Suppressor macrophage (primary cell): ENCODE data around the gene SEPTIN11.
"Not testable (repeated sequence)": the region's sequence is repeated elsewhere in the genome, so short reads cannot be mapped to it uniquely, and the experiment has no call there.

ENCODE experiments used
- DNase-seq, 4 experiments: peaks; one replicate each; pipeline ENCODE4 v3.0.0-alpha.2; 2020 to 2022

The SEPTIN11 gene

DNA sequence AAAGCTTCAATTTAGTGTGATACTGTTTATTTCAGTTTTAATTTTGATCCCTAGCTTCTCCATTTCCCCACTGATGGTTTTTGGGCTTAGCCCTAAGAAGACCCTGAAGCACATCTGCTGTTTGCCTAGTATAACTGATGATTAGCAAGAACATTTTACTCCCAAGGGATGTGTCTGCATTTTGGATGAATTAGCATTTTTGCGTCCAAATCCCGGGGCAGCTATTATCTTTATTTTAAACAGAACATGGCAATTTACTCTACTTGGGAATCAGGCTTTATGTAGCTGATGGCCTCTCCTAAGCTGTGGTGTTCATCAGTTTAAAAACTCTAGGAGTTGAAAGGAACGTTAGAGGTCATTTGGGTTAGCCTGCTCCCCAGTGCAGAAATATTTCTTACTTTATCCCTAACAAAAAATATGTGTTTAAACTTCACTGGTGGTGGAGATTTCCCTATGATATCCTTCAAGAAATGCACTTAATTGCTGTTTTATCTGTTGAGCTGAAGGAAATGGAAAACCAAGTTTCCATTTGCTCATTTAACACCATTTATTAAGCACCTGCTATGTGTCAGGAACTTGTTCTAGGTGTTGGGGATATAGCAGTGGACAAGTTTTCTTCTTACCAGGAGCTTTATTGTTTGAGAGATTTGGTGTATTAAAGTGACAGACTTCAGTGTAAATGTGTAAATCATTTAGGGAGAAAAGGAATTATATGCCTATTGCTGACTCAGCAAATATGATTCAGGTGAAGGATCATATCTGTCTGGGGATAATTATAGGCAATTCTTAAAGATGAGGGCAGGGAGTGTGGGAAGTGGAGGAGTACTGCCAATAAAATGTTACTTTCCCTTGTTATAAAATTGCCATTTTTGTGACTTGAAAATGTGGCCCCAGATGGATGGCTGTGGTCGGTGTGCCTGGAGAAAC lies 3.4 kb downstream of the SEPTIN11 start:
- DNase-seq, result no peak

DNA sequence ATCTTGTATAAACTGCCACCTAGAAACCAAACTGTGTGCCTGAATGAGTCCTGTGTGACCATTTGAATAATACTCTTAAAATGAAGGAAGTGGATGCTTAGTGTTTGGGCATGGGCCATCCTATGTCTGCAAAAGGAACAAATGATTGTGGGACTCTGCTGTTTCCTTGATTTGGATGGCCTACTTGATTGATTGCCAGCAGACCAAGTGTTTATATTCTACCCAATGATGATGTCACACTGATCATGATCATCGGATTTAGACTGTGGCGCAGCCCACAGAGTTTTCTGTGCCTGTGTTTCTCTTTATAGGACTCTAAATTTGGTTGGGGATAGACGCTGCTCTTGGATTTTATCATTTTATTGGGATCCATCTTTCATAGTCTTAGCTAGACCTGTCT lies 4.4 kb downstream of the SEPTIN11 start:
- no peak for DNase-seq

DNA sequence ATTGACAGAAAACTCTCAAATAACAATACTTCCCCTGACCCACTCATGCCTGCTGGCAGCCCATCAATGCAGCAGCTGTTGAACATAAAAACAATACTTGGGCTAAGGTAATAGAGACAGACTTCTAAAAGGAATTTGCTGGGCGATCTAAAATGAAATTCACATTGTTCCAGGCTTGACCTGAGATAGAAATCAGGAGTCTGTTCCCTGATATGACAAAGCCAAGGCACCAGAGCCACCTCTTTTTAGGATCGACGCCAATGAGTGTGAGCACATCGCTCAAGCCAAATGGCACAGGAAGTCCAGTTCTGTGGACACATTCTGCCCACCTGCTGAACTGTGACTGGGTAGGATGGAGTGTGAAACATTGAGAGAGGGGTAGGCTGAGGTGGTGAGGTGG lies 4.9 kb downstream of the SEPTIN11 start:
- DNase-seq, result no peak

GRCh38 chr4:76955182-76955581 lies 5.6 kb downstream of the SEPTIN11 start:
- DNase-seq, result no peak

- peak in 1 of 4 experiments; percentile 13 for DNase-seq
These were observed 7.6 kb downstream of the SEPTIN11 start for GRCh38 chr4:76957004-76957738.

DNA sequence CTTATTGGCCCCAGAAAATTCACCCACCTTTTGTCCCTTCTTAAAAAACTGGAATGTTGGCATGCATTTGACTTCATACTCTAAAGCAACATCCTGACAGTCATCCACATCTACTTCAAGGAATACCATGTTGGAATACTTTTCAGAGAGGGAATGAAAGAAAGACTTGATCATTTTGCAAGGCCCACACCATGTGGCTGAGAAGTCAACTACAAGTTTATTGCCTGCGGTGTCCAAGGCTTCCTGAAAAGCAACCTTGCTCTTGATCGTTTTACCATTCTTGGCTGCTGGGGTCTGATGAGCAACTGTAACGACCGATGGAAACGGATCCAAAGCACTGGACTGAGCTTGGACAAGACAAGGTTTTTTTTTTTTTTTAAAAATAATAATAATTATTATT lies 9.3 kb downstream of the SEPTIN11 start:
- no peak for DNase-seq

- no peak for DNase-seq
These were observed 10.5 kb downstream of the SEPTIN11 start for GRCh38 chr4:76960014-76960413.

DNA sequence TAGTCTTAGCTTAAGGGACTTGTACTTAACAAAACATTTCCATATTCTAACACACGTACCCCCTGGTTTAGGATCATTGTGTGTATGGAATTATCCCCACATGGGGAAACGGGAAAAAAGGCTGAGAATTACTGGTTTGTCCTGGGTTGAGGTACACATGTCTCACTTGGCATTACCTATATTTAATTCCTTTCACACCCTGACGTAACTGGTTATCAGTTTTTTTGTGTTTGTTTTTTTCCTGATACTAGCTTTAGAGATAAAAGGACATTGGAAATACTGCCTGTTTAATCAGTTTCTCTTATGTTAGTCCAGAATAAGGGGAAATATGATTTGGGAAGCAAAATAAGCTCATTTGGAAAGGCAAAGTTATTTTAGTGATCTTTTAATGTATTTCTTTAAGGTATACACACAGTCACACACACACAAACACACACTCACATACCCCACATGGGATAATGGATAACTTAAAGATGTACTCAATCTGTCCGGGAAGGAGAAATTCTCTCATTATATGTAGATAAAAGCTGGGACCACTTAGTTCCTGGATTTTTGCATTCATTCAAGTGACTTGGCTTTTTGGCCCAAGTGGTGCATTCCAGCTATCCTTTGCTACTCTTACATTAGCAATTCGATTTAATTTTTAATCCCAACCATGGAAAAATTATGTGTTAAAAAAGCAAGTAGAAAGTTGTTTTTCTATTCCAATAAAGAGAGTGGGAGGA lies 13.0 kb downstream of the SEPTIN11 start:
- DNase-seq, result no peak

DNA sequence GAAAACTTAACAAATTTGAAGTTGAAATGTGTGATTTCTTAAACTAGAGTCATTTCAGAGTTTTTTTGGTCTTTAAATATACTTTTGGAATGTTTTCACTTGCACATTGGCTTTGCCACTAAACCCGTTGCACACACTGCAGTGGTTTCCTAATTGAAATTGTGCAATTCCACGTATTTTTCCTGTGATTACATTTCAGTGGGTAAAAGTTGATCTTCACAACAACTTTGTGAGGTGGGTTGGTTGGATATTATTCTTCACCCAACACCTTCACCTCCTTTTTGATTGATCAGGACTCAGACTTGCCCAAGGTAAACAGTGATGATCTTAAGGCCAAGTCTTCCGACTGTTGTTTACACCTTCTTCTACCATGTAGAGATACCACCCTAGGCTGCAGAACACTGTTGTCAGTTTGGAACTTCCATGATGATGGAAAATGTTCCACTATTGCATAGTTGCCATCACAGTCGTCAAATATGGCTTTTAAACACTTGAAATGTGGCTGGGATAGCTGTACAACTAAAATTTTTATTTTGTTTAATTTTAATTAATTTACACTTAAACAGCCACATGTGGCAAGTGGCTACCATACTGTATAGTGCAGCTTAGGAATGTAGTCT lies 13.7 kb downstream of the SEPTIN11 start:
- no peak for DNase-seq

- DNase-seq, result not testable (repeated sequence)
These were observed 14.4 kb downstream of the SEPTIN11 start for GRCh38 chr4:76963927-76964326.

DNA sequence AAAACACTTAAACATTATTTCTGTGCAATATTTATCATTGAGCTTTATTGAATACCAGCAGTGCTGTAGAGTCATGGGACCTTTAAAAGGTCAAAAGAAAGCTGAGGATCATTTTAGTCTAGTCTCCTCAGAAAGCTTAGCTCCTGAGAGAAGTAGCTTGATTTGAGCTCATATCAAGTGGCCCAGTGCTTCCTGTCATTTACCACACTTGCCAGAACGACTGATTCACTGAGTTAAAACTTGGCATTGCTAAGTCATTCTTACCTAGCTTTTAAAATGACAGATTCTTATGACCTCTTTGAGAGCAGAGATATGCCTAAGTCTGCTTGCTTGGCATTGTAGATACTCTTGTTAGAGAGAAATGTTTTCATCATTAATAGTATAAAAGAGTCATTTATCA lies 15.2 kb downstream of the SEPTIN11 start:
- no peak for DNase-seq

DNA sequence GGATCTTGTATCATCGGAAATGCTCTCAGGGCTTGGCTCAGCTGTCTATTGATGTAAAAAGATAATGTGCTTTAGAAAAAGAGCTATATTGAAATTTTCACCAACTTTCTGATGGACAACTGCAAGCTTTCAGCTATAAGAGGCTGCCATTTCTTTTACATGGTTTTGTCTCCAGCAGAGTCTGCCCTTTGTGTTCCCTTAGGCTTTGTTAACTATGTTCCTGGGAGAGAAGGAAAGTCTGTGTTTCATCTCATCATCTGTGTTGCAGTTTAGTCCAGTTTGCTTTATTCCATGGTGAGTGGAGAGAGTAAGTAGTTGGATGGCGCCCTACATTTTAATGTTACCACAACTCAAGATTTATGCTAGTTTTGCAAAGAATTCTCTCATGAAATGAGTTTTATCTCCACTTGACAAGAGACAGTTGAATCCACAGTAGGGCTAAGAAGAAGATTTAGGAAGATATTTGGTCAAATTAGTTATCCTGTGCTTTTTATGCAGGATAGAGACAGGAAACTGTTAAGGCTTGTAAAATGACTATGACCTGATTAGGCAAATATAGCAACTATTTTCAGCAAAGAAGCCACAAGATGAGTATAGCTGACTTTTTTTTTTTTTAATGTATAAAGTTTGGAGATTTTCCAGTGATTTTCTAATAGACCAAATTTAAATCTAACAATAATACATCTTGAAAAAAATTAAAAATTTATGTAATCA lies 16.5 kb downstream of the SEPTIN11 start:
- DNase-seq, result no peak

- DNase-seq, result no peak
These were observed 19.4 kb downstream of the SEPTIN11 start for GRCh38 chr4:76968937-76969336.

DNA sequence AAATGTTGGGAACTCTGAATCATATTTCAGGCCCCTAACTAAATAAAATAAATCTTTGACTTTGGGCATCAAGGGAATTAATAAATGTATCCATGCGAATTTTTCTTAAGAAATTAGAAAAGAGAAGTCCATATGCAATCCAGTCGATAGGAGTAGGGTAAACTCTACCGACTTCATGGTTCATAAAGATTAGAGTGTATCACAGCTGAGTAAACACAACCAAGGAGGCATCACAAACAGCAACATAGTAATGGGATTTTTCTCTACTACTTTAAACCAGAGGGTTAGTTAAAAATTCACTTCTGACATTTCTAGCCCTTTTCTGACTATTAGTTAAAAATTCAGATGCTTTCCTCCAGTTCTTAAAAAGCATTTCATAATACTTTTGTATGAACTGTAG lies 19.9 kb downstream of the SEPTIN11 start:
- DNase-seq, result no peak

- DNase-seq, result no peak
These were observed 20.5 kb downstream of the SEPTIN11 start for GRCh38 chr4:76969941-76970529.

DNA sequence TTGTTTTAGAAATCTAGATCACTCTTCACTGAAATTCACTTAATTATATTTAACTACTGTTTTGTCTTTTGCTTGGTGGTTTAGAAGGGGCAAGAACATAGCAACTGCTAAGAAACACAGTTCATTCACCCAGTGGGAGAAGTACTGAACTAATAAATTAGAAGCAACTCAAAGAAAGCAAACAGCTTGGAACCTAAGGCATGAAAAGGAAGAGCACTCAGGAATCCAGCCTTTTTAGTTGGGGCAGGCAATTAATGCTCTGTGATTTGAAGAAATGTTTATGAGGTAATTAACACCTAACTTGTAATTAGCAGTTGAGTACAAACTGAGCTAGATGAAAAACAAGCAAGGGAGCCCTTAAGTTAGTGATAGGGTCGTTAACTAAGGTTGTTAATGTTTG lies 22.8 kb downstream of the SEPTIN11 start:
- DNase-seq, result no peak

DNA sequence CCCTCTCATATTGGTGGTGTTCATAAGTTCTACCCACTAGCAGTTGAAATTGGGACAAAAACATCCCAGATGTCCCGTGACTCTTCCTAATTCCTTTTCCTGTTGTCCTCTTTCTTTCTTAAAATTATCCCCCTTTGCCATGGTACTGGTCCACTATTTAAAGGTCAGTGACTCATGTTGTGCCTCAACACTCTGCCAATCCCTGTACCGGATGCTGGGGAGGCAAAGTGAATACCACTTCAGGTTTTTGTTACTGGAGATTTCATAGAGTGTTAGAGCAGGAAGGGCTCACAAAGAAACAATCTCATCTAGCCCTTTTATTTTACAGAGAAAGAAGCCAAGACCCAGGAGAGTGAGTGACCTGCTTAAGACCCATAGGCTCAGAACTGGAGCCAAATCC lies 24.6 kb downstream of the SEPTIN11 start:
- no peak for DNase-seq

GRCh38 chr4:76977113-76977512 lies 27.6 kb downstream of the SEPTIN11 start:
- no peak for DNase-seq

DNA sequence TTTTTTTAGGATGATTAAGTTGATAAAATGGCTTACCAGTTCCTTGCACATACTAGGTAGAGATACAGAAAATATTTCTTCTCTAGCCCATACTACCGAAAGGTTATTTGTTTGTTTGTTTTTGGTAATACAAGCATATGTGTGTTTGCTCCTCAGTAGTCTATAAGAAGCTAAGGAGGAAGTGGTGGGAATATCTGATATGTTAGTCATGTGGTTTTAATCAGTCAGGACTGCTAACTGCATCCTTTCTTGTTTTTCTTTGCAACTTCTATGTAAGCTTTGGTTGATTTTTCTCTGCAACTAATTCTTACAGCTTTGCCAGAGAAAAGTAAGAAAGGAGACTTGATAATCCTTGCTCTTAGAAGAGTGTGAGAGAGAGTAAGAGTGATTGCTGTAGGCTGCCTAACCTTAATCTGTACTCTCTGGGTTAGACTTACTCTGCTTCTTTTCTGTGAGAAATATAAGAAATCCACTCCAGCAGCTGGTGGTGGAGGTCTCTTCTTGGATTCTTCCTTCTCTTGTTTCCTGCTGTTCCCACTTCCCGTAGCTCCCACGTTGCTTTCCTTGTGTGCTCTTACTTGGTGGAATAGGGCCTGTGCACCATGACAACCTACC lies 28.3 kb downstream of the SEPTIN11 start:
- DNase-seq, result peak in 2 of 4 experiments; percentile 35 to 43

GRCh38 chr4:76979236-76979635 lies 29.7 kb downstream of the SEPTIN11 start:
- DNase-seq, result no peak

GRCh38 chr4:76980261-76980660 lies 30.7 kb downstream of the SEPTIN11 start:
- peak; percentile 62 to 68 (median 64) for DNase-seq
